Type B pancreatic cell (in vitro differentiated cells): ENCODE results near the gene FUCA2. TPM values are rescaled to one million over a fixed set of nuclear protein-coding genes. Genes with fewer than 3 reads are reported as not detected.

Experiments
- DNase-seq: peaks from one replicate; pipeline ENCODE4 v3.0.0; 2021; ENCODE audit warnings: mixed read lengths; ENCODE audit not compliant: unreplicated experiment; ENCODE audit errors: extremely low spot score
- H3K27ac Mint-ChIP-seq: 2 replicates; pipeline ENCODE4 v1.8.0; 2021; ENCODE audit warnings: mild to moderate bottlenecking, mixed read lengths
- H3K27me3 Mint-ChIP-seq: 2 replicates; pipeline ENCODE4 v1.8.0; 2021; ENCODE audit warnings: mixed read lengths
- H3K36me3 Mint-ChIP-seq: 2 replicates; pipeline ENCODE4 v1.8.0; 2021; ENCODE audit warnings: mixed read lengths
- H3K4me1 Mint-ChIP-seq: one replicate; pipeline ENCODE4 v1.8.0; 2021; ENCODE audit warnings: mixed read lengths; ENCODE audit not compliant: unreplicated experiment
- H3K4me3 Mint-ChIP-seq: 2 replicates; pipeline ENCODE4 v1.8.0; 2021; ENCODE audit warnings: mild to moderate bottlenecking, mixed read lengths
- H3K9me3 Mint-ChIP-seq: 2 replicates; pipeline ENCODE4 v1.8.0; 2021; ENCODE audit warnings: mixed read lengths
- total RNA-seq: library from RNA; stranded (reverse); gene quantifications from 2 replicates; pipeline ENCODE4 v1.2.1, GENCODE V29; 2021; ENCODE audit warnings: low replicate concordance
- TF ChIP-seq, protein P1 (sequence below): fragments of 200-600 bp; sonication (generic); conservative IDR thresholded peaks from 2 replicates; pipeline ENCODE4 v1.5.0; 2021; ENCODE audit warnings: antibody characterized with exemption, mild to moderate bottlenecking

FUCA2 gene
- total RNA-seq, 1 donor from 2014 or later = 48.0 TPM

DNA sequence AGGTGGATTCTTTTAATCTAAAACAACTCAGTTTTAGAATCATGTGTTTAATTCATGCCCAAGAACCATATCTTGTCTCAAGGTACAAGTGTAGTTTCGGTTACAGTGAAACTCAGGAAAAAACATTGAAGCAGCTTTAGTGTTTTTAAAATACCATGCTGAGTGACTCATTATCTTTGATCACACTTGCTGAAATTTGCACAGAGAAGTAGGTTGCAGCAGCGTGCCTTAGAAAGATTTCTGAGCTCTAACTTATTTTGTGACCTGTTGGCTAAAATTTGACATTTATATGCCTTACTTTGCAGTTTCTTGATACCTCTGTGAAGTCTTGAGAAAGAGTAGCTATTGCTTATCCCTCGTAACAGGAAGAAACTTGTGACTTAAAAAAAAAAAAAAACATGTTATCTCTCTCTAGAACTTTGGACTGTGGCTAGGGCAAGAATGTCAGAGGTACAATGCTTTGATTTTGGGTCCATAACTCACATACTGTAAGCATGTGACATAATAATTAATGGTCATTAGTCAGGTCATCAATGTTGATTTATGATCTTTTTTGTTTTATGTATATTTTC is 34.5 kb upstream of the FUCA2 start:
- H3K27me3 Mint-ChIP-seq = no peaks in the 10 kb centered on the region
- TF ChIP-seq, protein P1, sequence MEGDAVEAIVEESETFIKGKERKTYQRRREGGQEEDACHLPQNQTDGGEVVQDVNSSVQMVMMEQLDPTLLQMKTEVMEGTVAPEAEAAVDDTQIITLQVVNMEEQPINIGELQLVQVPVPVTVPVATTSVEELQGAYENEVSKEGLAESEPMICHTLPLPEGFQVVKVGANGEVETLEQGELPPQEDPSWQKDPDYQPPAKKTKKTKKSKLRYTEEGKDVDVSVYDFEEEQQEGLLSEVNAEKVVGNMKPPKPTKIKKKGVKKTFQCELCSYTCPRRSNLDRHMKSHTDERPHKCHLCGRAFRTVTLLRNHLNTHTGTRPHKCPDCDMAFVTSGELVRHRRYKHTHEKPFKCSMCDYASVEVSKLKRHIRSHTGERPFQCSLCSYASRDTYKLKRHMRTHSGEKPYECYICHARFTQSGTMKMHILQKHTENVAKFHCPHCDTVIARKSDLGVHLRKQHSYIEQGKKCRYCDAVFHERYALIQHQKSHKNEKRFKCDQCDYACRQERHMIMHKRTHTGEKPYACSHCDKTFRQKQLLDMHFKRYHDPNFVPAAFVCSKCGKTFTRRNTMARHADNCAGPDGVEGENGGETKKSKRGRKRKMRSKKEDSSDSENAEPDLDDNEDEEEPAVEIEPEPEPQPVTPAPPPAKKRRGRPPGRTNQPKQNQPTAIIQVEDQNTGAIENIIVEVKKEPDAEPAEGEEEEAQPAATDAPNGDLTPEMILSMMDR = no peak
- no peak overlapping the region for H3K4me3 Mint-ChIP-seq
- DNase-seq = no peak
- H3K9me3 Mint-ChIP-seq = no peaks in the 10 kb centered on the region
- peak overlapping the region; percentile 65 for H3K27ac Mint-ChIP-seq
- no peaks in the 10 kb centered on the region for H3K36me3 Mint-ChIP-seq
- peaks cover 12% of the 10 kb centered on the region for H3K4me1 Mint-ChIP-seq

DNA sequence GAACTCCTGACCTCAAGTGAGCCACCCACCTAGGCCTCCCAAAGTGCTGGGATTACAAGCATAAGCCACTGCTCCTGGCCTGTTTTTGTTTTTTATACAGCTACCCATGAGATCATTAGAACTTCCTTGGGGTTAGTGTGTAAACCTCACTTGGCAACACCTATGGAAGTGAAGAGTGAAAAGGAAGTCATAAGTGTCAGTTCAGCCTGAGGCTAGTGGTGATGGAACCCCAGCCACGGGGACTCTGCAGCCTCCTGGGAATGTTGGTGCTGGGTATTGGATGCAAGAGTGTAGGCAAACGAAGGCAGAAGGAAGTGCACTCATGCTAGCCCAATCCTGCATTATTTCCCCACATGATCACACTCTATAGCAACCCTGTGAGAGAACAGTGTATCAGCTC is 33.6 kb upstream of the FUCA2 start:
- H3K9me3 Mint-ChIP-seq = no peaks in the 10 kb centered on the region
- DNase-seq = no peak
- H3K27ac Mint-ChIP-seq = peak overlapping the region; percentile 65
- TF ChIP-seq, protein P1 = no peak
- H3K27me3 Mint-ChIP-seq = peaks cover under 1% of the 10 kb centered on the region
- H3K4me1 Mint-ChIP-seq = peaks cover 12% of the 10 kb centered on the region
- H3K4me3 Mint-ChIP-seq = no peak overlapping the region
- H3K36me3 Mint-ChIP-seq = no peaks in the 10 kb centered on the region

GRCh38 chr6:143544011-143544696 is 32.6 kb upstream of the FUCA2 start:
- Mint-ChIP-seq H3K27me3 (peaks cover 4% of the 10 kb centered on the region), H3K4me1 (peaks cover 17% of the 10 kb centered on the region)
- DNase-seq = no peak

GRCh38 chr6:143543435-143543834 is 31.9 kb upstream of the FUCA2 start:
- Mint-ChIP-seq H3K9me3 (no peaks in the 10 kb centered on the region), H3K4me1 (peaks cover 17% of the 10 kb centered on the region), H3K36me3 (no peaks in the 10 kb centered on the region), H3K4me3 (no peak overlapping the region), H3K27ac (peak overlapping the region; percentile 46), H3K27me3 (peaks cover 4% of the 10 kb centered on the region)
- DNase-seq = no peak
- TF ChIP-seq, protein P1 = no peak

More at GRCh38 chr6:143544011-143544696, 32.6 kb upstream of the FUCA2 start:
- peak overlapping the region; percentile 46 for H3K27ac Mint-ChIP-seq
- H3K4me3 Mint-ChIP-seq = no peak overlapping the region
- H3K9me3 Mint-ChIP-seq = no peaks in the 10 kb centered on the region
- no peaks in the 10 kb centered on the region for H3K36me3 Mint-ChIP-seq
- TF ChIP-seq, protein P1 = no peak

GRCh38 chr6:143542888-143543287 is 31.4 kb upstream of the FUCA2 start:
- H3K27ac Mint-ChIP-seq = peak overlapping the region; percentile 46
- peaks cover 17% of the 10 kb centered on the region for H3K4me1 Mint-ChIP-seq
- no peaks in the 10 kb centered on the region for H3K9me3 Mint-ChIP-seq
- no peaks in the 10 kb centered on the region for H3K36me3 Mint-ChIP-seq
- no peak overlapping the region for H3K4me3 Mint-ChIP-seq
- TF ChIP-seq, protein P1 = no peak
- no peak for DNase-seq
- H3K27me3 Mint-ChIP-seq = peaks cover 4% of the 10 kb centered on the region
